ENCODE measurements around the gene MARK3.

MARK3 gene

DNA sequence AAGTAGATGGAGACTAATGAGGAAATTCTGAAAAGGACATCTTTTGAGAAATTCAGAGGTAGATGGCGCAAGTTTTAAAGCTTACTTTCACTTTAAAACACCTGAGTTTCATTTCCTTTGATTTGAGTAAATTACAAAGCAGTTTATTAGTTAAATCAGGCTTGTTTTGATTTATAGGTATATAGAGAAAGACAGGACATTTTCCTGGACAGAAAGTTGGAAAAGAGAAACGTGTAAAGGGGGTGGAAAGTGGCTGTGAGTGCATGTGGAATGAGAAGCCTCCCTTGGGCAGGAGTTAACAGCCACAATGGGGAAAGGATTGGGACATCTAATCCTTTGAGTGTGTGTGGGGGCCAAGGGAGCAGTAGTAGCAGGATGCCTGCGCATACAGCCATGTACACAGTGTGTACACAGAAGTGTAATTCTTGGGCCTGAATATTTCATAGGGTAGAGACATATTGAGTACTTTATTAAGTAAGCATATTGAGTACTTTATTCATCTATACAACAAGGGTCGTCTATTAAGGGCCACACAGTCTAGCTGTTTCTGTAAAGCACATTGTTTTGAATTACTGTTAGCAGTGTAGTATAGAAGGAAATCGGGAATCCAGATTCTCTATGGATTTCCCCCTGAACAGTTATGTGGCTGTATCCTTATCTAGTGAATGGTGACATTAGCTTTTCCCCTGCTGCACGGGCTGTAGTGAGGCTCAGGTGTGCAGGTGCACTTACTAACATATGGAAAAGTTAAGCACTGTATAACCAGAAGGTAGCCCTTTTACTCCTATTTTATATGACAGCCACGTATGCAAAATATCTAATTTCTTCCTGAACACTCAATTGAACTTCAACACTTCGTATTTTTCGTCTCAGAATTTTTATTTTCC lies 19.1 kb downstream of the MARK3 start:
- no peaks in the 10 kb centered on the region for H3K27me3 ChIP-seq (ENCODE audit: control insufficient read depth in 5 of 5, insufficient read depth in 4 of 5, low read length in 5 of 5)
- H3K36me3 ChIP-seq (ENCODE audit: control insufficient read depth in 5 of 5, insufficient read depth in 5 of 5, low read length in 5 of 5), result peaks cover 0 to 14% (median 3%) of the 10 kb centered on the region in 5 donors
- peaks cover 6 to 41% (median 39%) of the 10 kb centered on the region in 5 donors for H3K4me1 ChIP-seq (ENCODE audit: control insufficient read depth in 5 of 5, insufficient read depth in 5 of 5, low read length in 5 of 5)
- H3K4me3 ChIP-seq (ENCODE audit: low read depth in 1 of 5, low read length in 5 of 5), result no peak overlapping the region
- H3K9me3 ChIP-seq (ENCODE audit: control insufficient read depth in 5 of 5, low read length in 5 of 5), result no peaks in the 10 kb centered on the region
- peak overlapping the region; percentile 41 for H3K27ac ChIP-seq (ENCODE audit: low read depth, low read length)
- H3K9ac ChIP-seq (ENCODE audit: low read length in 5 of 5), result peak overlapping the region in 1 of 5 donors; percentile 53

DNA sequence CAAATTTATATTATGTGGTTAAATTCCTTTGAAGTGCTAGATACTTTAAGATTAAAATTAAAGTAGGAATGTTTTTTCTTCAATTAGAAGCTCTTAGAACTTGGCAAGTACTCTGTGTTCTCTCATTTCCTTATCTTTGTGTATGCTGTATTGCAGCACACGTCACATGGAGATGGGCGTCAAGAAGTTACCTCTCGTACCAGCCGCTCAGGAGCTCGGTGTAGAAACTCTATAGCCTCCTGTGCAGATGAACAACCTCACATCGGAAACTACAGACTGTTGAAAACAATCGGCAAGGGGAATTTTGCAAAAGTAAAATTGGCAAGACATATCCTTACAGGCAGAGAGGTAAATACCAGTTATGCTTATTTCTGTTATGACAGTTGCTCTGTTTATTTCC lies 19.7 kb downstream of the MARK3 start:
- Histone ChIP-seq H3K27me3 (ENCODE audit: control insufficient read depth in 5 of 5, insufficient read depth in 4 of 5, low read length in 5 of 5) (no peaks in the 10 kb centered on the region), H3K36me3 (ENCODE audit: control insufficient read depth in 5 of 5, insufficient read depth in 5 of 5, low read length in 5 of 5) (peaks cover 0 to 14% (median 3%) of the 10 kb centered on the region in 5 donors), H3K4me1 (ENCODE audit: control insufficient read depth in 5 of 5, insufficient read depth in 5 of 5, low read length in 5 of 5) (peaks cover 6 to 41% (median 38%) of the 10 kb centered on the region in 5 donors), H3K4me3 (ENCODE audit: low read depth in 1 of 5, low read length in 5 of 5) (no peak overlapping the region), H3K27ac (ENCODE audit: low read depth, low read length) (no peak overlapping the region), H3K9ac (ENCODE audit: low read length in 5 of 5) (no peak overlapping the region), H3K9me3 (ENCODE audit: control insufficient read depth in 5 of 5, low read length in 5 of 5) (no peaks in the 10 kb centered on the region)

DNA sequence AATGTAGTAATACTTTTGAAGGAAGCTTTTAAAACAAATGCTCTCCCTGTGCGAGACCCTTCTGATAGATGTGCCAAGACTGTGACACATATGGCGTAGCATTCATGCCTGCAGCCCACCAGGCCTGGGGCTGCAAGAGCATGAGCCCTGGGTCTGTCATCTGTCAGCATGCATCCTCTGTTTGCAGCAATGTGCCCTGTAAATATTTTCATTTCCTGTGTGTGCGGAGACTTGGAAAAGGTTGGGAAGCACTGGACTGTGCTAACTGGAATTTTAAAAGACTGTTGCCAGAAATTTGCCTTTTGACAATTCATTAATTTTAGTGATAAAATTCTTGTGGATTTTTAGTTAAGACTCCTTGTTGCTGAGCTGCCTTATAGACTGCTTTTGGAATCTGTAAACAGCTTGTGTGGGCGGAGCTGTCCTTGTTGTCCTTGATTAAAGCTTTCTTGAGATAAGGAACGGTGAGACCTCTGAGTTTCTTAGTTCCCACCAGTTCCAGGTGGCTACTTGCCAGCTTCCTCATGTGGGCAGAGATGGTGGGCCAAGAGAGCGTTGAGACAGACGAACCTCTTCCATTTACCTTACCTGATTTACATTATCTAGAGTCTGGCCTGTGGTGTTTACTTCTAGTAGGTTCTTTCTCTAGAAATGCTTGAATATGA lies 23.4 kb downstream of the MARK3 start:
- no peak overlapping the region for H3K4me3 ChIP-seq (ENCODE audit: low read depth in 1 of 5, low read length in 5 of 5)
- H3K27ac ChIP-seq (ENCODE audit: low read depth, low read length), result no peak overlapping the region
- H3K4me1 ChIP-seq (ENCODE audit: control insufficient read depth in 5 of 5, insufficient read depth in 5 of 5, low read length in 5 of 5), result peaks cover 4 to 21% (median 17%) of the 10 kb centered on the region in 5 donors
- H3K9ac ChIP-seq (ENCODE audit: low read length in 5 of 5), result no peak overlapping the region
- no peaks in the 10 kb centered on the region for H3K27me3 ChIP-seq (ENCODE audit: control insufficient read depth in 5 of 5, insufficient read depth in 4 of 5, low read length in 5 of 5)
- no peaks in the 10 kb centered on the region for H3K9me3 ChIP-seq (ENCODE audit: control insufficient read depth in 5 of 5, low read length in 5 of 5)
- H3K36me3 ChIP-seq (ENCODE audit: control insufficient read depth in 5 of 5, insufficient read depth in 5 of 5, low read length in 5 of 5), result peaks cover 0 to 25% (median 7%) of the 10 kb centered on the region in 5 donors

DNA sequence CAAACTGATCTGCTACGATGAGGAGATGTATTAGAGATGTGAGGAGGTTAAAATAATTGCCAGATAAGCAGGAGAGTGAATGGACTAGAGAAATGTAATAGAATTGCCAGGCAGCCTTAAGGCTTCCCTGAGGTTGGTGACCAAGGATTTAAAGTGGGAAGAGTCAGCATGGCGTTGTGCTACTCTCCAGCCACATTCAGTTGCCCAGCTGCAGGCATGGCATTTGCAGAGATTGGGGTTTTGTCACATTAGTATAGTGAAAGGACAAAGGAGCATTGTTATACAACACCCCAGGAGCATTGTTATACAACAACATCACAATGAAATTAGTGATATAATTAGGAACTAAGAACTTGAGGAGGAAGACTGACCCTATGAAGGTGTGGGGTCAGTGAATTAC lies 31.7 kb downstream of the MARK3 start:
- no peak overlapping the region for H3K4me3 ChIP-seq (ENCODE audit: low read depth in 1 of 5, low read length in 5 of 5)
- H3K9me3 ChIP-seq (ENCODE audit: control insufficient read depth in 5 of 5, low read length in 5 of 5), result no peaks in the 10 kb centered on the region
- no peaks in the 10 kb centered on the region for H3K27me3 ChIP-seq (ENCODE audit: control insufficient read depth in 5 of 5, insufficient read depth in 4 of 5, low read length in 5 of 5)
- peak overlapping the region; percentile 40 for H3K27ac ChIP-seq (ENCODE audit: low read depth, low read length)
- peaks cover 0 to 11% (median 7%) of the 10 kb centered on the region in 5 donors for H3K36me3 ChIP-seq (ENCODE audit: control insufficient read depth in 5 of 5, insufficient read depth in 5 of 5, low read length in 5 of 5)
- no peak overlapping the region for H3K9ac ChIP-seq (ENCODE audit: low read length in 5 of 5)
- peaks cover 2 to 20% (median 14%) of the 10 kb centered on the region in 5 donors for H3K4me1 ChIP-seq (ENCODE audit: control insufficient read depth in 5 of 5, insufficient read depth in 5 of 5, low read length in 5 of 5)

DNA sequence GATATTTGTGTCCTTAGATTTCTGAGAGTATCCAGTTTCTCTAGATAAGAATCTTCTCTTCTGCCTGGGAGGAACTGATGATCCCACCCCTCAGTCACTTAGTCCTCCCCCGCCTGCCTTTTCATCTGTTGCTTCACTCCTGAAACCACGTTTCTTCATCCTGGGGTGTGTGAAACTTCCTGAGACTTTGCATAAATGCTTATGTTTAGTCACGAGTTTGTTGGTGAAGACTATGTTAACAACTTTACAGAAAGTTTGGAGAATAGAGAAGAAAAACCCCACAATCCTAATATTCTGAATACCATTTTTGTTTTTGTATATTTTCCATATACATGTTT lies 33.2 kb downstream of the MARK3 start:
- Histone ChIP-seq H3K9me3 (ENCODE audit: control insufficient read depth in 5 of 5, low read length in 5 of 5) (no peaks in the 10 kb centered on the region), H3K9ac (ENCODE audit: low read length in 5 of 5) (no peak overlapping the region), H3K4me3 (ENCODE audit: low read depth in 1 of 5, low read length in 5 of 5) (no peak overlapping the region), H3K27ac (ENCODE audit: low read depth, low read length) (peak overlapping the region; percentile 23), H3K36me3 (ENCODE audit: control insufficient read depth in 5 of 5, insufficient read depth in 5 of 5, low read length in 5 of 5) (peaks cover 0 to 6% (median 3%) of the 10 kb centered on the region in 5 donors), H3K4me1 (ENCODE audit: control insufficient read depth in 5 of 5, insufficient read depth in 5 of 5, low read length in 5 of 5) (peaks cover 5 to 29% (median 21%) of the 10 kb centered on the region in 5 donors), H3K27me3 (ENCODE audit: control insufficient read depth in 5 of 5, insufficient read depth in 4 of 5, low read length in 5 of 5) (no peaks in the 10 kb centered on the region)

DNA sequence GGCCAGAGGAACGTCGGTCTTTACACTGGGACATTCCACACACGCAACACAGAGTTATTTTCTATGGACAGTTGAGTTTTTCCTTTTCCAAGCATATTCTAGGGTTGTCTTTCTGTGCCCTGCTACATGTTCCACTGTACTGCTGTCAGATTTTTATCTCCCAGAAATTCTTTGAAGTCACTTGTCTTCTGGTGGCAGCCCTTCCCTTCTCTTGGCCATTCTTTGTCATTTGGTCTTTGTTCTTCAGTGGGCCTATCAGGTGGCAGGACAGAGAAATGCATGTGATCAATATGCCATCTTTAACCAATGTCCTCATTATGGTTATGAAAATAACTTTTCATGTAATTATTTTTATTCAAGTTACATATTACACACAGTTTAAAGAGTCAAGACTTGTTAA lies 36.3 kb downstream of the MARK3 start:
- H3K27ac ChIP-seq (ENCODE audit: low read depth, low read length), result no peak overlapping the region

DNA sequence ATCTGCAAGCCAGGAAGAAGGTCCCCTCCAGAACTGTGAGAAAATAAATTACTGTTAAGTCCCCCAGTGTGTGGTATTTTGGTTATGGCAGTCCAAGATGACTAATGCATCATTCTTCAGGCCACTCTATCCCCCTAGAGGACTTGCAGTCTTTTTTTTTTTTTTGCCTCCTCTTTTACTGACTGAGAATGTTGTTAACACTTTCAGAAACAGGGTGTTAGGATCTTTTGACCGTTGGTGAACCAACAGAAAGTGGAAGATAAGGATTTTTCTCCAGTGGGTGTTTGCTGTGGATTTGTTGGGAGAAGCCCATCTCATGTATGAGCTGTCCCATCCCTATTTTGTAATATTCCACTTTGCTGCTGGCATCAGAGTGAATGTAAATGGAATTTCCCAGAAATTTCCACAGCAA lies 37.8 kb downstream of the MARK3 start:
- Histone ChIP-seq H3K27ac (ENCODE audit: low read depth, low read length) (peak overlapping the region; percentile 62), H3K36me3 (ENCODE audit: control insufficient read depth in 5 of 5, insufficient read depth in 5 of 5, low read length in 5 of 5) (peaks cover 0 to 3% (median 0%) of the 10 kb centered on the region in 5 donors), H3K4me3 (ENCODE audit: low read depth in 1 of 5, low read length in 5 of 5) (no peak overlapping the region), H3K9ac (ENCODE audit: low read length in 5 of 5) (peak overlapping the region in 1 of 5 donors; percentile 48), H3K4me1 (ENCODE audit: control insufficient read depth in 5 of 5, insufficient read depth in 5 of 5, low read length in 5 of 5) (peaks cover 8 to 24% (median 17%) of the 10 kb centered on the region in 5 donors), H3K9me3 (ENCODE audit: control insufficient read depth in 5 of 5, low read length in 5 of 5) (no peaks in the 10 kb centered on the region), H3K27me3 (ENCODE audit: control insufficient read depth in 5 of 5, insufficient read depth in 4 of 5, low read length in 5 of 5) (no peaks in the 10 kb centered on the region)

More for the DNA sequence above, 36.3 kb downstream of the MARK3 start:
- Histone ChIP-seq H3K9me3 (ENCODE audit: control insufficient read depth in 5 of 5, low read length in 5 of 5) (no peaks in the 10 kb centered on the region), H3K36me3 (ENCODE audit: control insufficient read depth in 5 of 5, insufficient read depth in 5 of 5, low read length in 5 of 5) (peaks cover 0 to 3% (median 0%) of the 10 kb centered on the region in 5 donors), H3K9ac (ENCODE audit: low read length in 5 of 5) (no peak overlapping the region), H3K27me3 (ENCODE audit: control insufficient read depth in 5 of 5, insufficient read depth in 4 of 5, low read length in 5 of 5) (no peaks in the 10 kb centered on the region), H3K4me1 (ENCODE audit: control insufficient read depth in 5 of 5, insufficient read depth in 5 of 5, low read length in 5 of 5) (peaks cover 5 to 31% (median 23%) of the 10 kb centered on the region in 5 donors), H3K4me3 (ENCODE audit: low read depth in 1 of 5, low read length in 5 of 5) (no peak overlapping the region)

DNA sequence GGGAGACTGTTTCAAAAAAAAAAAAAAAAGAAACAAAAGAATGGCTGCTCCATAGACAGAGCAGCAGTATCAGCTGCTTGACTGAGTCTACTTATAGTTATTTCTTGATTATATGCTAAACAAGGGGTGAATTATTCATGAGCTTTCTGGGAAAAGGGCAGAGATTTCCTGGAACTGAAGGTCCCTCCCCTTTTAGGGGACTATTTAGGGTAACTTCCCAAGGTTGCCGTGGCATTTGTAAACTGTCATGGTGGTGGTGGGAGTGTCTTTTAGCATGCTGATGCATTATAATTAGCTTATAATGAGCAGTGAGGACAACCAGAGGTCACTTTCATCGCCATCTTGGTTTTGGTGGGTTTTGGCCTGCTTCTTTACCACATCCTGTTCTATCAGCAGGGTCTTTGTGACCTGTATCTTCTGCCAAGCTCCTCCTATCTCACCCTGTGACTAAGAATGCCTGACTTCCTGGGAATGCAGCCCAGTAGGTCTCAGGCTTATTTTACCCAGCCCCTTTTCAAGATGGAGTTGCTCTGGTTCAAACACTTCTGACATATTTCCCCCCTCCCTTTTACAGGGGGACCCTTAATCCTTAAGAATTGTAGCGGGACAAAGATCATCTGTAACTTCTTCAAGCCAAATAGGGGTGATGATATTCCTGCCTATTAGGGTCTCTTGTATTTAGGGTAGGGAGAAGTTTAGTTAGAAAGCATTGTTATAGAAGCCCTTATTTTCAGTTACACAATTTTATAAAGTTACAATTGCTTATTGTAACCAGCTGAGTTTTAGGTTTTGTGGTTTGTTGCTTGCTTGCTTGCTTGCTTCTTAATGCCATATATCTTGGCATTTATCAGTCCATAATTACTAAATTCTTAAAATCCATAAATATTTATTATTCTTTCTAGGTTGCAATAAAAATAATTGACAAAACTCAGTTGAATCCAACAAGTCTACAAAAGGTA lies 42.5 kb downstream of the MARK3 start:
- Histone ChIP-seq H3K27ac (ENCODE audit: low read depth, low read length) (peak overlapping the region; percentile 75), H3K9ac (ENCODE audit: low read length in 5 of 5) (no peak overlapping the region)

DNA sequence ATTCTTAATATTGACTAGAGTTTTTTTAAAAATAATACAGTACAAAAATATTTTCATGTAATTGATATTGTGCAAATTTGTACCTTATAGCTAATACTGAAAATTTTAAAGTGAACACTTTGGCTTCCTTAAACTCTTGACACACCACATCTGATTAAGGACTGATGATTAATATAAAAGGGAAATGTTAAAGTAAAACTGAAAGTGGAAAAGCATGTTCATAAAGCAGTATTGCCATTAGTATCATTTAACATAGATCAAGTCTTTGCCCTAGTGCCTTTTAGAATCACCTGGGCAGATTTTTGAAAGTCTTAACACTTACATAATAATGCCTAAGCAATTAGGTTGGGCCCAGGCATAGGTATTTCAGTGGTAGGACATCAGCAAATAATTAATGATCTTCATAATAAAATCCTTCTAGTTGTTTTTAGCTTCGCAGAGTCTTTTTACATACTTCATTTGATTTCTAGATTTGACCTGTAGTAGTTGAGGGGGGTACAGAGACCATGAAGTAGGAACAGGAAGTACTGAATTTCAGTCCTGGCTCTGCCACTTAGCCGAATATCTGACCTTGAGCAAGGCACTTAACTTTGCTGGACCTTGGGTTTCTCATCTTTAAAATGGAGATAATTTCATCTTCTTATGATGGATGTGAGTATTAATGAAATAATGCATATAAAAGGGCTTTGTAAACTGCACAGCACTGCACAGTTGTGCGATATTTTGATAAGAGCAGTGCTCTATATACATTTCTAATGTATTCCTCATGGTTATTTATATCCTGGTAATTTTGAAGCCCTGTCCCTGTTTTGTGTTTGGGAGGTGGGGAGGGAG lies 43.7 kb downstream of the MARK3 start:
- Histone ChIP-seq H3K27ac (ENCODE audit: low read depth, low read length) (peak overlapping the region; percentile 75), H3K9ac (ENCODE audit: low read length in 5 of 5) (peak overlapping the region in 1 of 5 donors; percentile 2), H3K36me3 (ENCODE audit: control insufficient read depth in 5 of 5, insufficient read depth in 5 of 5, low read length in 5 of 5) (peaks cover 0 to 2% (median 0%) of the 10 kb centered on the region in 5 donors), H3K4me3 (ENCODE audit: low read depth in 1 of 5, low read length in 5 of 5) (no peak overlapping the region), H3K9me3 (ENCODE audit: control insufficient read depth in 5 of 5, low read length in 5 of 5) (no peaks in the 10 kb centered on the region), H3K4me1 (ENCODE audit: control insufficient read depth in 5 of 5, insufficient read depth in 5 of 5, low read length in 5 of 5) (peaks cover 3 to 22% (median 14%) of the 10 kb centered on the region in 5 donors), H3K27me3 (ENCODE audit: control insufficient read depth in 5 of 5, insufficient read depth in 4 of 5, low read length in 5 of 5) (no peaks in the 10 kb centered on the region)

More for the DNA sequence above, 42.5 kb downstream of the MARK3 start:
- Histone ChIP-seq H3K9me3 (ENCODE audit: control insufficient read depth in 5 of 5, low read length in 5 of 5) (no peaks in the 10 kb centered on the region), H3K4me3 (ENCODE audit: low read depth in 1 of 5, low read length in 5 of 5) (no peak overlapping the region), H3K36me3 (ENCODE audit: control insufficient read depth in 5 of 5, insufficient read depth in 5 of 5, low read length in 5 of 5) (no peaks in the 10 kb centered on the region), H3K27me3 (ENCODE audit: control insufficient read depth in 5 of 5, insufficient read depth in 4 of 5, low read length in 5 of 5) (no peaks in the 10 kb centered on the region), H3K4me1 (ENCODE audit: control insufficient read depth in 5 of 5, insufficient read depth in 5 of 5, low read length in 5 of 5) (peaks cover 5 to 28% (median 23%) of the 10 kb centered on the region in 5 donors)
